ENCODE results near the gene UBE2L5.

DNA sequence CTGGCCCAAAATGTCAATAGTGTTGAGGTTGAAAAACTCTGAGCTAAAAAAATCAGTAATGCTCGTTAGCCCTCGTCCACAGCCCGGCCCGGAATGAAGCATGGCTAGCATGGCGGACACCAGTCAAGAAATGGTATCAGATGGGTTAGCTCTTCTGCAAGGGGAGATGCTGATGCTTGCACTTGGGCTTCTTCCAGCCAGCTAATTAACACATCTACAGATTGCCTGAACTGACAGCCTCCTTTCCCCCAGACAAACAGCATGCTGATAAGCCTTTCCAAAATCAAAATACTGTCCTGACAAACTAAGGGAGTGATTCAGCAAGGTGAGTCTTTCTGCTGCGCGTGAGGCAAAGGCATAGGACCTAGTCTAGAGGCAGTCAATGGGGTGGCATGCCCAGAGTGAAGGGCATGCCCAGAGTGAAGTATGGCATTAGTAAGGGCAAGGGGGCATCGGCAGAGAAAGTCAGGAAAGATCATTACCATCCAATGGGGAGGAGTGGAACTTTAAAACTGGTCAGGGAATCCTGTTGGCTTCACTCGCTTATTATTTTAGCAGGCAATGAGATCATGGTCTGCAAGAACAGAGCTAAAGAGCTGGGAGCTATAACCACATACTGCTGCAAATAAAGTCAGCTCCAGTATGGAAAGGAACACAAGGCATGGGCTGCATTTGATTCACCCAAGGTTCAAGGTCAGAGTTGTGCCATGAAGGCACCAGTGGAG lies 30.2 kb upstream of the UBE2L5 start:
- TF ChIP-seq POLR2A (IDR thresholded peaks at IDR 0.05; ENCODE audit: low read length): no peak
- no peak for TF ChIP-seq GATA1 (IDR thresholded peaks at IDR 0.05; ENCODE audit: low read depth, low read length)

Measured in erythroblast (primary cell).